ENCODE data around the gene ZBTB45. TPM values are rescaled to one million over a fixed set of nuclear protein-coding genes. Genes with fewer than 3 reads are reported as not detected.

The ZBTB45 gene
- total and polyA plus RNA-seq, 2 donors (not counting 3 experiments of a cell fraction or from before 2014, with no cell fraction given): 17.8 to 21.8 TPM

DNA sequence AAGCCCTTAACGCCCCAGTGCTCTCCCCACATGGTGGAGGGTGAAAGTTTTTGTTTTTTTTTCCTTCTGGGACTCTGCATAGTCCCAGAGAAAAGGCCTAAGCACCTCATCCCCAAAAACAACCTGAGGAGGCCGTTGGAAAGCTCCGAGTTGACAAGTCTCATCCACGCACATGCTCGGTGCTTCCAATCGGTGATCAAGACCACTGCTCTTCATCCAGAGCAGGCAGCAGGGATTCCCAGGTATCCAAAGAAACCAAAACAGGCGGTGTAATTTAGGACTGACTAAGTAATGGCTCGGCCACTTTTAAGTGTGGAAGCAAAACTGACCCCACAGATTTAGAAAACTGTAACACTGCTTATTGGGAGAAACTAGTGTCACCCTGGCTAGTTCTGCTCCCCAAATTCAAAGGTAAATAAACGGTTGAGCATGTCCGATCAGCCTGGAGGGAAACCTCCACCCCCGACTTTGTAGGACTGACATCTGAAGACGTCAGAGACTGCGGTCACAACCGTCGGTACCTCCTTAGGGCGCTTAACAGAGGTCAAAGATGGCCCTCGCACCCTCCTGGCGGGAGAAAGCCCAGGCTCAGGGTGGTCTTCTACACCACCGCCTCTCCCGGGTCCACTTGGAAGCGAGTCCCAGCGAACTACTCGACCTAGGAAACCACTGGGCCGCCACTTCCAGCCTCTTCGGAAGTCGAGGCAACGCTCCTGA lies 44.5 kb downstream of the ZBTB45 start:
- Histone ChIP-seq H3K9ac (replicated peaks; ENCODE audit: extremely low read depth, insufficient read depth, low read length) (peak overlapping the region; percentile 47), H3K4me2 (ENCODE audit: insufficient read depth, low read length) (peak overlapping the region; percentile 74), H3K27ac (ENCODE audit: insufficient read depth, low read depth, low read length) (peak overlapping the region; percentile 73), H3K27me3 (ENCODE audit: control insufficient read depth in 2 of 2, insufficient read depth in 2 of 2, low read length in 2 of 2) (no peaks in the 10 kb centered on the region), H3K4me3 (replicated peaks in 1 of 3; ENCODE audit: insufficient read depth in 1 of 3, low read depth in 1 of 3, low read length in 3 of 3) (peak overlapping the region; percentile 49 to 70 (median 56)), H4K20me1 (replicated peaks; ENCODE audit: control insufficient read depth, extremely low read depth, insufficient read depth, low read length) (no peaks in the 10 kb centered on the region), H3K79me2 (ENCODE audit: control insufficient read depth, insufficient read depth, low read length) (no peaks in the 10 kb centered on the region), H3K9me3 (replicated peaks; ENCODE audit: control insufficient read depth, insufficient read depth, low read length) (no peaks in the 10 kb centered on the region), H2AFZ (ENCODE audit: low read depth, low read length) (peak overlapping the region; percentile 89), H3K36me3 (ENCODE audit: control insufficient read depth in 2 of 2, extremely low read depth in 1 of 2, insufficient read depth in 2 of 2, low read length in 2 of 2) (peaks cover 0 to 13% of the 10 kb centered on the region in 2 experiments), H3K4me1 (ENCODE audit: control insufficient read depth, extremely low read depth, insufficient read depth, low read length) (peaks cover 9% of the 10 kb centered on the region), H3K9me1 (replicated peaks; ENCODE audit: control insufficient read depth, extremely low read depth, insufficient read depth, low read length) (no peaks in the 10 kb centered on the region)
- POLR2A ChIA-PET: interaction anchor here (0.5 kb wide), 1 partner anchor 14 kb away, joined by 4 read pairs; no protein-coding TSS in a partner anchor
- CTCF ChIA-PET: interaction anchor here (1.3 to 1.7 kb wide), 2 partner anchors 44 to 59 kb away, joined by 3 to 7 read pairs; partner anchors contain the start of gene ZBTB45
- dilution Hi-C loops (cut with MboI; ENCODE audit: extremely low pct_ligation_motif_present, low sequenced_read_pairs) (no loop called here), intact Hi-C loops (cut with micrococcal nuclease) (loop anchor here (1.0 kb wide), 1 partner anchor 8 kb away; the partner anchor contains the start of gene ZNF324)
- no peak for TF ChIP-seq EZH2 (IDR thresholded peaks at IDR 0.05; ENCODE audit: borderline replicate concordance, low read depth, low read length, severe bottlenecking)
- no peak for TF ChIP-seq POLR2AphosphoS5 (IDR thresholded peaks at IDR 0.05; ENCODE audit: insufficient read depth, low read depth, low read length)
- TF ChIP-seq POLR2A (IDR thresholded peaks at IDR 0.05; ENCODE audit: low read depth, low read length): no peak
- TF ChIP-seq, protein P1, sequence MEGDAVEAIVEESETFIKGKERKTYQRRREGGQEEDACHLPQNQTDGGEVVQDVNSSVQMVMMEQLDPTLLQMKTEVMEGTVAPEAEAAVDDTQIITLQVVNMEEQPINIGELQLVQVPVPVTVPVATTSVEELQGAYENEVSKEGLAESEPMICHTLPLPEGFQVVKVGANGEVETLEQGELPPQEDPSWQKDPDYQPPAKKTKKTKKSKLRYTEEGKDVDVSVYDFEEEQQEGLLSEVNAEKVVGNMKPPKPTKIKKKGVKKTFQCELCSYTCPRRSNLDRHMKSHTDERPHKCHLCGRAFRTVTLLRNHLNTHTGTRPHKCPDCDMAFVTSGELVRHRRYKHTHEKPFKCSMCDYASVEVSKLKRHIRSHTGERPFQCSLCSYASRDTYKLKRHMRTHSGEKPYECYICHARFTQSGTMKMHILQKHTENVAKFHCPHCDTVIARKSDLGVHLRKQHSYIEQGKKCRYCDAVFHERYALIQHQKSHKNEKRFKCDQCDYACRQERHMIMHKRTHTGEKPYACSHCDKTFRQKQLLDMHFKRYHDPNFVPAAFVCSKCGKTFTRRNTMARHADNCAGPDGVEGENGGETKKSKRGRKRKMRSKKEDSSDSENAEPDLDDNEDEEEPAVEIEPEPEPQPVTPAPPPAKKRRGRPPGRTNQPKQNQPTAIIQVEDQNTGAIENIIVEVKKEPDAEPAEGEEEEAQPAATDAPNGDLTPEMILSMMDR (IDR thresholded peaks at IDR 0.05; ENCODE audit: extremely low read depth in 1 of 2, insufficient read depth in 1 of 2, low read depth in 1 of 2, low read length in 2 of 2): no peak
- TF ChIP-seq, protein P2, sequence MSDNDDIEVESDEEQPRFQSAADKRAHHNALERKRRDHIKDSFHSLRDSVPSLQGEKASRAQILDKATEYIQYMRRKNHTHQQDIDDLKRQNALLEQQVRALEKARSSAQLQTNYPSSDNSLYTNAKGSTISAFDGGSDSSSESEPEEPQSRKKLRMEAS (IDR thresholded peaks at IDR 0.05; ENCODE audit: insufficient read depth, insufficient read length): no peak
- FAIRE-seq (no peak), DNase-seq (ENCODE audit: low read depth, low spot score) (no peak)
- TSS peak; percentile 28 for BruUV-seq (replicated peaks)
